Panc1 (cell line): ENCODE data around the gene DNTT. TPM values are rescaled to one million over a fixed set of nuclear protein-coding genes. Genes with fewer than 3 reads are reported as not detected.

Experiments used
- ATAC-seq: fragments of 200-7000 bp; cut with Tn5 transposase; 2 replicates; pipeline ENCODE4 v1.9.1; 2020; ENCODE audit warnings: mild to moderate bottlenecking, moderate library complexity
- BruUV-seq: library from RNA; stranded (reverse); fragments of 400-500 nt; replicated peaks from 2 replicates; lab custom pipeline; 2021; lab: Mats Ljungman, UMichigan
- CTCF ChIA-PET: fragments of 300-600 bp; sonication (Branson Sonifier 250); formaldehyde crosslinking; loops from one replicate; lab custom pipeline; 2022; ENCODE audit warnings: antibody characterized with exemption; lab: Charles Lee
- POLR2A ChIA-PET: fragments of 300-600 bp; sonication (Branson Sonifier 250); formaldehyde crosslinking; loops from one replicate; lab custom pipeline; 2022; ENCODE audit warnings: antibody characterized with exemption; lab: Charles Lee
- DNase-seq: peaks from one replicate; pipeline ENCODE4 v3.0.0-alpha.2; 2010; ENCODE audit warnings: low read depth, low spot score
- H3K27ac ChIP-seq: 2 replicates; pipeline ENCODE4 v1.5.1; 2011; ENCODE audit warnings: mild to moderate bottlenecking, low read length, inconsistent platforms
- H3K27me3 ChIP-seq: fragments of 200-500 bp; sonication (Bioruptor generic); 2 replicates; pipeline ENCODE4 v1.6.0; 2014; ENCODE audit warnings: low read length, inconsistent platforms; ENCODE audit not compliant: control insufficient read depth, insufficient read depth
- H3K36me3 ChIP-seq: fragments of 200-500 bp; sonication (Bioruptor generic); 2 replicates; pipeline ENCODE4 v1.5.1; 2014; ENCODE audit warnings: inconsistent platforms, mild to moderate bottlenecking, low read length, moderate library complexity; ENCODE audit not compliant: control insufficient read depth, insufficient read depth
- H3K4me1 ChIP-seq: 2 replicates; pipeline ENCODE4 v1.5.1; 2011; ENCODE audit warnings: inconsistent platforms, mild to moderate bottlenecking, low read length, moderate library complexity; ENCODE audit not compliant: control insufficient read depth, insufficient read depth
- H3K4me3 ChIP-seq, 2 experiments: 2 replicates each; pipeline ENCODE4 v1.5.1; 2011 to 2012; ENCODE audit warnings: low read depth in 2 of 2, low read length in 2 of 2, mild to moderate bottlenecking in 2 of 2, inconsistent platforms in 1 of 2, moderate library complexity in 1 of 2
- H3K9me3 ChIP-seq: fragments of 200-500 bp; sonication (Bioruptor generic); 2 replicates; pipeline ENCODE4 v1.5.1; 2014; ENCODE audit warnings: low read depth, mild to moderate bottlenecking, inconsistent platforms, low read length, moderate library complexity; ENCODE audit not compliant: control insufficient read depth, insufficient read depth
- CTCF ChIP-seq: fragments of 450-650 bp; IDR thresholded peaks from 2 replicates; pipeline ENCODE4 v1.5.1; 2017; ENCODE audit warnings: mild to moderate bottlenecking
- POLR2AphosphoS5 ChIP-seq: IDR thresholded peaks from 2 replicates; pipeline ENCODE4 v1.6.1; 2012; ENCODE audit warnings: mild to moderate bottlenecking, low read depth, low read length, moderate library complexity
- REST ChIP-seq, 2 experiments: IDR thresholded peaks; 2 replicates each; pipeline ENCODE4 v1.6.1; 2011 to 2012; ENCODE audit warnings: low read depth in 2 of 2, control low read depth in 1 of 2, low read length in 1 of 2, mild to moderate bottlenecking in 1 of 2, moderate library complexity in 1 of 2; ENCODE audit not compliant: insufficient read depth in 1 of 2
- SIN3A ChIP-seq: IDR thresholded peaks from 2 replicates; pipeline ENCODE4 v1.6.1; 2012; ENCODE audit warnings: low read depth, mild to moderate bottlenecking, low read length, moderate library complexity, borderline replicate concordance; ENCODE audit not compliant: insufficient read depth
- TCF7L2 ChIP-seq: IDR thresholded peaks from 2 replicates; pipeline ENCODE4 v1.6.1; 2011; ENCODE audit warnings: mild to moderate bottlenecking, low read depth, low read length, inconsistent platforms
- in situ Hi-C: cut with HindIII; loops from 2 replicates; pipeline ENCODE4 v1.10.0; 2016; ENCODE audit warnings: low sequenced_read_pairs, low pct_unique_long_range_greater_than_20kb
- intact Hi-C: fragments of 100-400 bp; cut with micrococcal nuclease; formaldehyde crosslinking; loops from one replicate; pipeline ENCODE4 v1.10.0; 2022; ENCODE audit not compliant: unreplicated experiment
- total RNA-seq: library from RNA; stranded (reverse); gene quantifications from one replicate; pipeline ENCODE4 v1.2.1, GENCODE V29; 2021; ENCODE audit not compliant: unreplicated experiment

DNTT gene
- total RNA-seq, 1 experiment from 2014 or later = not detected

GRCh38 chr10:96342402-96342801, 38.2 kb downstream of the DNTT start:
- in situ Hi-C loops = no loop called here
- Histone ChIP-seq H3K36me3 (no peaks in the 10 kb centered on the region), H3K9me3 (peaks cover 13% of the 10 kb centered on the region; the same call in 1 of the 2 replicates), H3K27ac (no peak overlapping the region), H3K27me3 (peaks cover 5% of the 10 kb centered on the region; the same call in 1 of the 2 replicates), H3K4me3 (no peak overlapping the region), H3K4me1 (no peaks in the 10 kb centered on the region)
- POLR2A ChIA-PET = no interaction called here
- CTCF ChIA-PET = no interaction called here
- no peak for TF ChIP-seq CTCF
- no peak for TF ChIP-seq POLR2AphosphoS5
- no peak for TF ChIP-seq SIN3A
- TF ChIP-seq REST (IDR thresholded peaks at IDR 0.05; ENCODE audit: insufficient read depth in 1 of 2, low read depth in 2 of 2, low read length in 1 of 2) = no peak
- TF ChIP-seq TCF7L2 = no peak
- DNase-seq (no peak), ATAC-seq (no peak)
- intact Hi-C loops = no loop called here
- no TSS peak for BruUV-seq

GRCh38 chr10:96344178-96344577, 39.9 kb downstream of the DNTT start:
- H3K9me3 ChIP-seq = peaks cover 13% of the 10 kb centered on the region; the same call in 1 of the 2 replicates
- TF ChIP-seq POLR2AphosphoS5 = no peak
- no peak for TF ChIP-seq SIN3A
- TF ChIP-seq CTCF = no peak
- no peak for TF ChIP-seq TCF7L2
- no peak for TF ChIP-seq REST (IDR thresholded peaks at IDR 0.05; ENCODE audit: insufficient read depth in 1 of 2, low read depth in 2 of 2, low read length in 1 of 2)
- in situ Hi-C loops (no loop called here), intact Hi-C loops (no loop called here)
- no TSS peak for BruUV-seq
- H3K36me3 ChIP-seq = no peaks in the 10 kb centered on the region
- ChIA-PET POLR2A (no interaction called here), CTCF (no interaction called here)
- no peak overlapping the region for H3K27ac ChIP-seq
- no peak for DNase-seq
- ATAC-seq = no peak
- H3K27me3 ChIP-seq = peaks cover 3% of the 10 kb centered on the region; the same call in 1 of the 2 replicates
- no peaks in the 10 kb centered on the region for H3K4me1 ChIP-seq
- no peak overlapping the region for H3K4me3 ChIP-seq
